Kidney epithelial cell (primary cell): ENCODE data around the gene SYNE1. TPM values are rescaled to one million over a fixed set of nuclear protein-coding genes. Genes with fewer than 3 reads are reported as not detected.

Experiments used
- DNase-seq: peaks from one replicate; pipeline ENCODE4 v3.0.0-alpha.2; 2010; ENCODE audit warnings: low read depth
- H3K27me3 ChIP-seq: 2 replicates; pipeline ENCODE4 v1.6.0; 2011; ENCODE audit warnings: low read length; ENCODE audit not compliant: control insufficient read depth, insufficient read depth
- H3K36me3 ChIP-seq: 2 replicates; pipeline ENCODE4 v1.5.1; 2011; ENCODE audit warnings: low read length; ENCODE audit not compliant: control insufficient read depth, insufficient read depth
- H3K4me3 ChIP-seq: 2 replicates; pipeline ENCODE4 v1.5.1; 2011; ENCODE audit warnings: low read depth, mild to moderate bottlenecking, control low read depth, low read length
- total RNA-seq: library from RNA; depleted of rRNA; stranded (reverse); fragments of >200 nt; gene quantifications from 2 replicates; pipeline ENCODE4 v1.2.3, GENCODE V29; 2015
- TF ChIP-seq, protein P1 (sequence below): IDR thresholded peaks from 2 replicates; pipeline ENCODE4 v1.5.1; 2011; ENCODE audit warnings: mild to moderate bottlenecking, moderate library complexity, low read length, control low read depth, inconsistent platforms; ENCODE audit not compliant: insufficient read depth, poor library complexity, severe bottlenecking

Gene SYNE1
- total RNA-seq, 1 donor from 2014 or later = 43.1 TPM

- Histone ChIP-seq H3K4me3 (no peak overlapping the region), H3K27me3 (no peaks in the 10 kb centered on the region), H3K36me3 (no peaks in the 10 kb centered on the region)
- no peak for DNase-seq
- TF ChIP-seq, protein P1, sequence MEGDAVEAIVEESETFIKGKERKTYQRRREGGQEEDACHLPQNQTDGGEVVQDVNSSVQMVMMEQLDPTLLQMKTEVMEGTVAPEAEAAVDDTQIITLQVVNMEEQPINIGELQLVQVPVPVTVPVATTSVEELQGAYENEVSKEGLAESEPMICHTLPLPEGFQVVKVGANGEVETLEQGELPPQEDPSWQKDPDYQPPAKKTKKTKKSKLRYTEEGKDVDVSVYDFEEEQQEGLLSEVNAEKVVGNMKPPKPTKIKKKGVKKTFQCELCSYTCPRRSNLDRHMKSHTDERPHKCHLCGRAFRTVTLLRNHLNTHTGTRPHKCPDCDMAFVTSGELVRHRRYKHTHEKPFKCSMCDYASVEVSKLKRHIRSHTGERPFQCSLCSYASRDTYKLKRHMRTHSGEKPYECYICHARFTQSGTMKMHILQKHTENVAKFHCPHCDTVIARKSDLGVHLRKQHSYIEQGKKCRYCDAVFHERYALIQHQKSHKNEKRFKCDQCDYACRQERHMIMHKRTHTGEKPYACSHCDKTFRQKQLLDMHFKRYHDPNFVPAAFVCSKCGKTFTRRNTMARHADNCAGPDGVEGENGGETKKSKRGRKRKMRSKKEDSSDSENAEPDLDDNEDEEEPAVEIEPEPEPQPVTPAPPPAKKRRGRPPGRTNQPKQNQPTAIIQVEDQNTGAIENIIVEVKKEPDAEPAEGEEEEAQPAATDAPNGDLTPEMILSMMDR = no peak
Measured at GRCh38 chr6:152248980-152249379, 388.2 kb downstream of the SYNE1 start.

DNA sequence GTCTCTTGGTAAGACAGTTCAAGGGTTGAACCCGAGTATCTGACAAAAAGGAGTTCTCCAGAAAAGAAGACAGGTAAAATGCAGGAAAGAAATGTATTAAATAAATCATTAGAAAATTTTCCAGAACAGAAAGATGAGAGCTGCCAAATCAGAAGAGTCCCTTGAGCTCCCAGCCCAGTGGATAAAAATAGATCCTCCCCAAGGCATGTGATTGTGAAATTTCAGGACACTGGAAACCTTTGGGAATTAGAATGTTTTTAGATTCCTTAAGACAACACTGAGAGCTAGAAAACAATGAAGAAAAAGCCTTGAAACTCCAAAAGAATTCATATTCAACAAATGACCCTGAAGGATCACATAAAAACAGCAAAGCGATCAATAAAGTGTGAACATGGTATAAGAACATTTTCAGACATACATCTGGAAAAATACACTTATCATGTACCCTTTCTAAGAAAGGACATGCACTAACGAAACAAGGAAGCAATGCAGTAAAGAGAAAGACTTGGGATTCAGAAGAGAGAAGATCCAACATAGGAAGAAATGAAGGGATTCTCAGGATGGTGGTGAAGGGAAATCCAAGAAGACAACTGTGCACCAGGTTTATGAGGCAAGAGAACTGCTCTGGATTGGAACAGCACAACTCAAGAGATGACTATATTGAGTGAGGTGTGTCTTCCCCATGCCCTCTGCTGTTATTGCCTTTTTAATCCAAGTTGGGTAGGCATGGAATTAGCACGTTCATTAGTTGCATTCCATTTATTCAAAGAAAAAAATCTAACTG lies 390.4 kb downstream of the SYNE1 start:
- TF ChIP-seq, protein P1 = no peak
- Histone ChIP-seq H3K36me3 (no peaks in the 10 kb centered on the region), H3K4me3 (no peak overlapping the region), H3K27me3 (no peaks in the 10 kb centered on the region)
- DNase-seq = no peak

- no peak for DNase-seq
- H3K4me3 ChIP-seq = no peak overlapping the region
- H3K27me3 ChIP-seq = no peaks in the 10 kb centered on the region
- no peaks in the 10 kb centered on the region for H3K36me3 ChIP-seq
- TF ChIP-seq, protein P1 = no peak
Measured at GRCh38 chr6:152244998-152245630, 392.0 kb downstream of the SYNE1 start.

GRCh38 chr6:152241013-152241766 lies 396.0 kb downstream of the SYNE1 start:
- Histone ChIP-seq H3K27me3 (no peaks in the 10 kb centered on the region), H3K36me3 (no peaks in the 10 kb centered on the region), H3K4me3 (no peak overlapping the region)
- TF ChIP-seq, protein P1 = no peak
- no peak for DNase-seq

- Histone ChIP-seq H3K36me3 (no peaks in the 10 kb centered on the region), H3K27me3 (no peaks in the 10 kb centered on the region), H3K4me3 (no peak overlapping the region)
- no peak for DNase-seq
- TF ChIP-seq, protein P1 = no peak
Measured at GRCh38 chr6:152240436-152240835, 396.7 kb downstream of the SYNE1 start.
